Nephron progenitor cell (in vitro differentiated cells): ENCODE measurements around the gene TFB2M.

Source experiments
- DNase-seq: peaks from one replicate; pipeline ENCODE4 v3.0.0; 2021
- H3K27ac Mint-ChIP-seq: 2 replicates; pipeline ENCODE4 v1.8.0; 2021; ENCODE audit warnings: mild to moderate bottlenecking, moderate library complexity, mixed read lengths
- H3K27me3 Mint-ChIP-seq: 2 replicates; pipeline ENCODE4 v1.8.0; 2021; ENCODE audit warnings: mild to moderate bottlenecking, low read depth, mixed read lengths; ENCODE audit not compliant: poor library complexity
- H3K36me3 Mint-ChIP-seq: 2 replicates; pipeline ENCODE4 v1.8.0; 2021; ENCODE audit warnings: low read depth, mixed read lengths
- H3K4me1 Mint-ChIP-seq: 2 replicates; pipeline ENCODE4 v1.8.0; 2021; ENCODE audit warnings: mixed read lengths
- H3K4me3 Mint-ChIP-seq: 2 replicates; pipeline ENCODE4 v1.8.0; 2021; ENCODE audit warnings: mild to moderate bottlenecking, moderate library complexity, mixed read lengths
- H3K9me3 Mint-ChIP-seq: 2 replicates; pipeline ENCODE4 v1.8.0; 2021; ENCODE audit warnings: mild to moderate bottlenecking, moderate library complexity, mixed read lengths
- TF ChIP-seq, protein P1 (sequence below): fragments of 200-600 bp; sonication (generic); IDR thresholded peaks from 2 replicates; pipeline ENCODE4 v1.5.0; 2021; ENCODE audit warnings: antibody characterized with exemption

TFB2M gene

DNA sequence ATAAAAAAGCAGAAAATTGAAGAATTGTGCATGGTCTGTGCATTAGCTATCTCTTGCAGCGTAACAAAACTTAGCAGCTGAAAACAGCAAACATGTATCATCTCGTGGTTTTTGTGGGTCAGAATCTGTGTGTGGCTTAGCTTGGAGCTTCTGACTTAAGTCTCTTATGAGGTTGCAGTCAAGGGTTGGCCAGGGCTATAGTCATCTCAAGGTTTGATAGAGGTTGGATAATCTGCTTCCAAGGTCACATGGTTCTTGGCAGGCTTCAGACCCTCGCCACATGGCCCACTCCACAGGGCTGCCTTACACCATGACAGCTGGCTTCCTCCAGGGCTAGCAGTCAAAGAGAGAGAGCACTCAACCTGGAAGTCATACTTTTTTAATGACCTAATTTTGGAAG is 36.1 kb upstream of the TFB2M start:
- DNase-seq: no peak
- no peak overlapping the region for H3K4me3 Mint-ChIP-seq
- TF ChIP-seq, protein P1, sequence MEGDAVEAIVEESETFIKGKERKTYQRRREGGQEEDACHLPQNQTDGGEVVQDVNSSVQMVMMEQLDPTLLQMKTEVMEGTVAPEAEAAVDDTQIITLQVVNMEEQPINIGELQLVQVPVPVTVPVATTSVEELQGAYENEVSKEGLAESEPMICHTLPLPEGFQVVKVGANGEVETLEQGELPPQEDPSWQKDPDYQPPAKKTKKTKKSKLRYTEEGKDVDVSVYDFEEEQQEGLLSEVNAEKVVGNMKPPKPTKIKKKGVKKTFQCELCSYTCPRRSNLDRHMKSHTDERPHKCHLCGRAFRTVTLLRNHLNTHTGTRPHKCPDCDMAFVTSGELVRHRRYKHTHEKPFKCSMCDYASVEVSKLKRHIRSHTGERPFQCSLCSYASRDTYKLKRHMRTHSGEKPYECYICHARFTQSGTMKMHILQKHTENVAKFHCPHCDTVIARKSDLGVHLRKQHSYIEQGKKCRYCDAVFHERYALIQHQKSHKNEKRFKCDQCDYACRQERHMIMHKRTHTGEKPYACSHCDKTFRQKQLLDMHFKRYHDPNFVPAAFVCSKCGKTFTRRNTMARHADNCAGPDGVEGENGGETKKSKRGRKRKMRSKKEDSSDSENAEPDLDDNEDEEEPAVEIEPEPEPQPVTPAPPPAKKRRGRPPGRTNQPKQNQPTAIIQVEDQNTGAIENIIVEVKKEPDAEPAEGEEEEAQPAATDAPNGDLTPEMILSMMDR: no peak
- H3K27me3 Mint-ChIP-seq: no peaks in the 10 kb centered on the region
- H3K9me3 Mint-ChIP-seq: peaks cover 47% of the 10 kb centered on the region
- H3K4me1 Mint-ChIP-seq: no peaks in the 10 kb centered on the region
- H3K27ac Mint-ChIP-seq: peak overlapping the region; percentile 21
- peaks cover 64% of the 10 kb centered on the region for H3K36me3 Mint-ChIP-seq

DNA sequence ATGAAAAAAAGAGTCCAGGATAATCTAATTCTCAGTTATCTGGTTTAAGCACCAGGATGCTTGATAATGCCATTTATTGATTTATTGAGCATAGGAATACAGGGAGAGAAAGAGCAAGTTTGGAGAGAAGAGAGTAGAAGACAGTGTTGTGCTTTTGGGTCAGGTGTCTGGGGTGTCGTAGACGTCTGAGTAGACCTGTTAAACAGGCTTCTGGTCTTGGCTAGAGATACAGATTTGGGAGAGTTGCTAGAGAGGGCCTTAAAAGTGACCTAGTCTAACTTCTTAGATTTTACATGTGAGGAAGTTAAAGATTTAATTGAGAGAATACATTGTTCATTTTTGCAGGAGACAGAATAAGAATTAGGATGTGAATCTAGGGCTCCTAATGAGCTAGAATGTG is 34.5 kb upstream of the TFB2M start:
- TF ChIP-seq, protein P1: no peak
- Mint-ChIP-seq H3K4me1 (no peaks in the 10 kb centered on the region), H3K9me3 (peaks cover 37% of the 10 kb centered on the region), H3K36me3 (peaks cover 72% of the 10 kb centered on the region), H3K4me3 (no peak overlapping the region), H3K27me3 (no peaks in the 10 kb centered on the region), H3K27ac (no peak overlapping the region)
- DNase-seq: no peak

DNA sequence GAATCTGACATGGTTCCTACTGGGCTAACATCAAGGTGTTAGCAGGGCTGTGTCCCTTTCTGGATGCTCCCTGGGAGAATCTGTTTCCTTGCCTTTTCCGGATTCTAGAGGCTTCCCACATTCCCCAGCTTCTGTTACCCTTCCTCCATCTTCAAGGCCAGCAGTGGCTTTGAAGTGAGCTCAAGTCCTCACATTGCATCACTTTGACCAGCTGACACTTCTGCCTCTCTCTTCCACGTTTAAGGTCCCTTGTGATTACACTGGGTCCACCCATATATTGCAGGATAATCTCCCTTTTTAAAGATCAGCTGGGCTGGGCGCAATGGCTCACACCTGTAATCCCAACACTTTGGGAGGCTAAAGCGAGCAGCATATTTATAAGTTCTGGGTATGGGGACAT is 33.3 kb upstream of the TFB2M start:
- TF ChIP-seq, protein P1: no peak
- Mint-ChIP-seq H3K36me3 (peaks cover 70% of the 10 kb centered on the region), H3K27ac (no peak overlapping the region), H3K9me3 (peaks cover 26% of the 10 kb centered on the region), H3K4me3 (no peak overlapping the region), H3K27me3 (no peaks in the 10 kb centered on the region), H3K4me1 (no peaks in the 10 kb centered on the region)
- DNase-seq: no peak

DNA sequence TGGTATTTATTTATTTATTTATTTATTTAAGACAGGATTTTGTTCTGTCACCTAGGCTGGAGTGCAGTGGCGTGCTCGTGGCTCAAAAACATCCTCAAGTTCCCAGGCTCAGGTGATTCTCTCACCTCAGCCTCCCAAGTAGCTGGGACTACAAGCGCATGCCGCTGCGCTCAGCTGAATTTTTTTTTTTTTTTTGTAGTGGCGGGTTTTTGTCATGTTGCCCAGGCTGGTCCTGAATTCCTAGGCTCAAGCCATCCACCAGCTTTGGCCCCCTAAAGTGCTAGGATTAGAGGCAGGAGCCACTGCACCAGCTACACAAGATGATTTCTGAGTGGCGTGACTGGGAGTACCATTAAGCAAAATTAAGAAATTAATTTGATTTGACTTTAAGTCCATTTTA is 31.9 kb upstream of the TFB2M start:
- Mint-ChIP-seq H3K4me1 (no peaks in the 10 kb centered on the region), H3K4me3 (no peak overlapping the region), H3K9me3 (peaks cover 12% of the 10 kb centered on the region), H3K27me3 (no peaks in the 10 kb centered on the region), H3K27ac (no peak overlapping the region), H3K36me3 (peaks cover 56% of the 10 kb centered on the region)
- no peak for DNase-seq
- TF ChIP-seq, protein P1: no peak

DNA sequence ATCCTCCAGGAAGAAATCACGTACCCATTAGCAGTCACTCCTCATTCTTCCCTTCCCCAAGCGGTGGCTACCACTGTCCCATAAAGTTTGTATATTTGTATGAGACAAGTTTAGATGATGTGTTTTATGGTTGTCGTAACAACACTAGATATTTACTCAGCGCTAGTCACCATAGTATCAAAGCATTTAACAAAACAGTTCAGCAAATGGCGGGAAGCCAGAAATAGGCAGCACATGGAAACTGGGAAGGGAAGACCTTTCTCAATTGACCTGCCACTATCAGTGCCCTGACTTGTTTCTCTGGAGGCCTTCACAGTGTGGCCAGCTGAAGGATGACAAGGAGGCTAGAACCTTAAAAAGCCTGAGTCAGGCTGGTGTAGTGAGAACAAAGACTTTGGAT is 31.3 kb upstream of the TFB2M start:
- TF ChIP-seq, protein P1: no peak
- H3K9me3 Mint-ChIP-seq: peaks cover 6% of the 10 kb centered on the region
- H3K27ac Mint-ChIP-seq: no peak overlapping the region
- H3K36me3 Mint-ChIP-seq: peaks cover 56% of the 10 kb centered on the region
- no peaks in the 10 kb centered on the region for H3K27me3 Mint-ChIP-seq
- DNase-seq: no peak
- H3K4me3 Mint-ChIP-seq: no peak overlapping the region
- no peaks in the 10 kb centered on the region for H3K4me1 Mint-ChIP-seq

DNA sequence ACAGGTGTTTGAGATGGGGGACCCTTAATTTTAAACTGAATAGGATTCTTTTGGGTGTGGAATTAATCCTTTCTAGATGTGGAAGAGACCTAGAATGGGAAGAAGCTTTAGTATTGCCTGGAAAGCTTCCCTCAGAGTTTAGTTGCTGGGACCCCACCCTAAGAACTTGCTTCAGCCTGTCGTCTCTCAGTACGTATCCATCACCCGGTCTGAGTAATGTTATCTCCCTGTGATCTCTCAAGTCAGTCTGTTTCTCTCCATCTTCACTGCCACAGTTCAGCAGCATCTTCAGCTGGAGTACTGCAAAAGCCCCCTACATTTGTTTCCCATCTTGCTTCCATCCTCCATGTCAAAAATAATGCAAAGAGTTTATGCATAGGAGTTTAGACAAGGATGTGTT is 29.1 kb upstream of the TFB2M start:
- no peaks in the 10 kb centered on the region for H3K4me1 Mint-ChIP-seq

More for the DNA sequence above, 29.1 kb upstream of the TFB2M start:
- H3K27ac Mint-ChIP-seq: no peak overlapping the region
- H3K9me3 Mint-ChIP-seq: peaks cover 8% of the 10 kb centered on the region
- TF ChIP-seq, protein P1: no peak
- no peak for DNase-seq
- H3K27me3 Mint-ChIP-seq: no peaks in the 10 kb centered on the region
- no peak overlapping the region for H3K4me3 Mint-ChIP-seq
- peaks cover 60% of the 10 kb centered on the region for H3K36me3 Mint-ChIP-seq
